Measurements from ENCODE around the gene MRPL16.

MRPL16 gene

DNA sequence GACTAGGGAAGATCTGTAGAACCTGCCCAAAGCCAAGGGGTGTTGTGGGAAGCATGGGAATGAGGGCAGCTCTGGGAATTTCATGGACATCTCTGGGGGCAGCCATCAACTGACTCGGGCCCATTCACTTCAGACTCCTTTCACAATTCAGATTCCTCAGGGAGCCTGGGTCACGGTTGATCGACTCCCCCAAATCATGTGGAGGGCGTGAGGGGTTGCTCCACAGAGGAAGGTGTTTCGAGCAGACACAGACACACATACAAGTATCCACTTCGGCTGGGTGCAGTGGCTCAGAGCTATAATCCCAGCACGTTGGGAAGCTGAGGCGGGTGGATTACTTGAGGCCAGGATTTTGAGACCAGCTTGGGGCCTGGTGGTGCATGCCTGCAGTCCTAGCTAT is 39.7 kb downstream of the MRPL16 start:
- Histone ChIP-seq H3K4me2 (ENCODE audit: low read length) (no peak overlapping the region), H3K9me2 (replicated peaks; ENCODE audit: control insufficient read depth, low read length) (no peaks in the 10 kb centered on the region), H3K27me3 (ENCODE audit: control insufficient read depth, low read length) (no peaks in the 10 kb centered on the region), H3K79me2 (ENCODE audit: control insufficient read depth, low read length) (no peaks in the 10 kb centered on the region), H3K9me3 (ENCODE audit: control insufficient read depth, insufficient read depth, low read length) (no peaks in the 10 kb centered on the region), H3K36me3 (ENCODE audit: control insufficient read depth, low read length) (no peaks in the 10 kb centered on the region), H3K27ac (ENCODE audit: low read depth, low read length) (no peak overlapping the region), H3F3A (ENCODE audit: control insufficient read depth, insufficient read depth) (no peaks in the 10 kb centered on the region), H3K4me1 (ENCODE audit: control insufficient read depth, low read length) (peaks cover 18% of the 10 kb centered on the region), H4K20me1 (ENCODE audit: control insufficient read depth, insufficient read depth, low read depth, low read length) (no peaks in the 10 kb centered on the region), H3K4me3 (ENCODE audit: low read length) (no peak overlapping the region)
- TF ChIP-seq CTCF (IDR thresholded peaks at IDR 0.05; ENCODE audit: low read depth, low read length, poor library complexity, severe bottlenecking) (no peak), EZH2phosphoT487 (IDR thresholded peaks at IDR 0.05; ENCODE audit: borderline replicate concordance, low read length) (no peak)

GRCh38 chr11:59770319-59770718 is 40.3 kb downstream of the MRPL16 start:
- Histone ChIP-seq H3K79me2 (ENCODE audit: control insufficient read depth, low read length) (no peaks in the 10 kb centered on the region), H3K4me3 (ENCODE audit: low read length) (no peak overlapping the region), H3K4me2 (ENCODE audit: low read length) (no peak overlapping the region), H3K27me3 (ENCODE audit: control insufficient read depth, low read length) (no peaks in the 10 kb centered on the region), H4K20me1 (ENCODE audit: control insufficient read depth, insufficient read depth, low read depth, low read length) (no peaks in the 10 kb centered on the region), H3F3A (ENCODE audit: control insufficient read depth, insufficient read depth) (no peaks in the 10 kb centered on the region), H3K4me1 (ENCODE audit: control insufficient read depth, low read length) (peaks cover 18% of the 10 kb centered on the region), H3K27ac (ENCODE audit: low read depth, low read length) (no peak overlapping the region), H3K9me2 (replicated peaks; ENCODE audit: control insufficient read depth, low read length) (no peaks in the 10 kb centered on the region), H3K9me3 (ENCODE audit: control insufficient read depth, insufficient read depth, low read length) (no peaks in the 10 kb centered on the region), H3K36me3 (ENCODE audit: control insufficient read depth, low read length) (no peaks in the 10 kb centered on the region)
- TF ChIP-seq CTCF (IDR thresholded peaks at IDR 0.05; ENCODE audit: low read depth, low read length, poor library complexity, severe bottlenecking), result no peak
- TF ChIP-seq EZH2phosphoT487 (IDR thresholded peaks at IDR 0.05; ENCODE audit: borderline replicate concordance, low read length), result no peak

DNA sequence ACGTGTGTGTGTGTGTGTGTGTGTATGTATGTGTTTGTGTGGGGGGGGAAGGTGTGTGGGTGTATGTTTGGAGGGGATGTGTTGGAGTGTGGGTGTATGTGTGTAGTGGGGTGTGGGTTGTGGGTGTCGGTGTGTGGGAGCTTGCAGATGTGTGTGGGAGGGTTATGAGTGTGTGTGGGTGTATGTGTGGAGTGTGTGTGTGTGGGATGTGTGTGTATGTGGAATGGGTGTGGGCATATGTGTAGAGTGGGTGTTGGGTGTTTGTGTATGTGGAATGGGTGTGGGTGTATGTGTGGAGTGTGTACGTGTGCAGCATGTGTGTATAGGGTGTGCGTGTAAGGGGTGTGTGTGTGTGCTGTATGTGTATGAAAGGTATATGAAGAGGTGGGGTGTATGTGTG is 40.8 kb downstream of the MRPL16 start:
- H3K4me1 ChIP-seq (ENCODE audit: control insufficient read depth, low read length), result peaks cover 18% of the 10 kb centered on the region
- no peak overlapping the region for H3K4me2 ChIP-seq (ENCODE audit: low read length)
- no peak overlapping the region for H3K4me3 ChIP-seq (ENCODE audit: low read length)
- TF ChIP-seq CTCF (IDR thresholded peaks at IDR 0.05; ENCODE audit: low read depth, low read length, poor library complexity, severe bottlenecking) (no peak), EZH2phosphoT487 (IDR thresholded peaks at IDR 0.05; ENCODE audit: borderline replicate concordance, low read length) (no peak)
- no peaks in the 10 kb centered on the region for H3K36me3 ChIP-seq (ENCODE audit: control insufficient read depth, low read length)
- H3K27ac ChIP-seq (ENCODE audit: low read depth, low read length), result no peak overlapping the region
- no peaks in the 10 kb centered on the region for H3K9me3 ChIP-seq (ENCODE audit: control insufficient read depth, insufficient read depth, low read length)
- H3K79me2 ChIP-seq (ENCODE audit: control insufficient read depth, low read length), result no peaks in the 10 kb centered on the region
- H3F3A ChIP-seq (ENCODE audit: control insufficient read depth, insufficient read depth), result no peaks in the 10 kb centered on the region
- H4K20me1 ChIP-seq (ENCODE audit: control insufficient read depth, insufficient read depth, low read depth, low read length), result no peaks in the 10 kb centered on the region
- H3K9me2 ChIP-seq (replicated peaks; ENCODE audit: control insufficient read depth, low read length), result no peaks in the 10 kb centered on the region
- no peaks in the 10 kb centered on the region for H3K27me3 ChIP-seq (ENCODE audit: control insufficient read depth, low read length)

- H3K4me1 ChIP-seq (ENCODE audit: control insufficient read depth, low read length), result peaks cover 18% of the 10 kb centered on the region
- H3K79me2 ChIP-seq (ENCODE audit: control insufficient read depth, low read length), result no peaks in the 10 kb centered on the region
- no peaks in the 10 kb centered on the region for H4K20me1 ChIP-seq (ENCODE audit: control insufficient read depth, insufficient read depth, low read depth, low read length)
Measured at GRCh38 chr11:59769111-59769510, 41.5 kb downstream of the MRPL16 start.

More at GRCh38 chr11:59769111-59769510, 41.5 kb downstream of the MRPL16 start:
- H3K4me2 ChIP-seq (ENCODE audit: low read length), result no peak overlapping the region
- no peaks in the 10 kb centered on the region for H3K27me3 ChIP-seq (ENCODE audit: control insufficient read depth, low read length)
- H3K9me2 ChIP-seq (replicated peaks; ENCODE audit: control insufficient read depth, low read length), result no peaks in the 10 kb centered on the region
- TF ChIP-seq EZH2phosphoT487 (IDR thresholded peaks at IDR 0.05; ENCODE audit: borderline replicate concordance, low read length) (no peak), CTCF (IDR thresholded peaks at IDR 0.05; ENCODE audit: low read depth, low read length, poor library complexity, severe bottlenecking) (no peak)
- H3K27ac ChIP-seq (ENCODE audit: low read depth, low read length), result no peak overlapping the region
- H3K36me3 ChIP-seq (ENCODE audit: control insufficient read depth, low read length), result no peaks in the 10 kb centered on the region
- H3F3A ChIP-seq (ENCODE audit: control insufficient read depth, insufficient read depth), result no peaks in the 10 kb centered on the region
- H3K4me3 ChIP-seq (ENCODE audit: low read length), result no peak overlapping the region
- H3K9me3 ChIP-seq (ENCODE audit: control insufficient read depth, insufficient read depth, low read length), result no peaks in the 10 kb centered on the region
